D721Med (cell line): Measurements from ENCODE around the gene MS4A8.

Source experiments
- DNase-seq: peaks from one replicate; pipeline ENCODE4 v3.0.0; 2011; ENCODE audit warnings: low spot score; ENCODE audit not compliant: insufficient read length
- FAIRE-seq: peaks from 2 replicates; lab custom pipeline; 2011; peaks lifted over from hg19 to GRCh38; lab: Jason Lieb, UNC
- CTCF ChIP-seq: IDR thresholded peaks from 2 replicates; pipeline ENCODE4 v1.5.1; 2012; ENCODE audit warnings: mild to moderate bottlenecking, control low read depth; ENCODE audit not compliant: insufficient read depth; ENCODE audit errors: missing control alignments

The MS4A8 gene

DNA sequence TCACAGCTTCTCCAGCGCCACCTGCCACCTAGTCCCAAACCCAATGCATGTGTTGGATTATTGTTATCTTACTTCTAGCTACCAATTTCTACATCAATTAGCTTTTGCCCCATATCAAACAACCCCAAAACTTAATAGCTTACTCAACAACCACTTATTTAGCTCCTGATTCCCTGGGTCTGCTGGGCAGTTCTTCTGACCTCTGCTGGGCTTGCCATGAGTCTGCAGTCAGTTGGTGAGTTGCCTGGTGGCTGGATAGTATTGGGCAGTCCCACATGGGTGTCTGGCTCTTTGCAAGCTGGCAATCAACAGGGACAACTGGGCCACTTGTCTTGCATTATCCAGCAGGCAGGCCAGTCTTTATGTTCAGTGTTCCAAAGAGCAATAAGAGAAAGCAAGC lies 43.6 kb downstream of the MS4A8 start:
- TF ChIP-seq CTCF, result no peak
- no peak for DNase-seq
- FAIRE-seq, result no peak

DNA sequence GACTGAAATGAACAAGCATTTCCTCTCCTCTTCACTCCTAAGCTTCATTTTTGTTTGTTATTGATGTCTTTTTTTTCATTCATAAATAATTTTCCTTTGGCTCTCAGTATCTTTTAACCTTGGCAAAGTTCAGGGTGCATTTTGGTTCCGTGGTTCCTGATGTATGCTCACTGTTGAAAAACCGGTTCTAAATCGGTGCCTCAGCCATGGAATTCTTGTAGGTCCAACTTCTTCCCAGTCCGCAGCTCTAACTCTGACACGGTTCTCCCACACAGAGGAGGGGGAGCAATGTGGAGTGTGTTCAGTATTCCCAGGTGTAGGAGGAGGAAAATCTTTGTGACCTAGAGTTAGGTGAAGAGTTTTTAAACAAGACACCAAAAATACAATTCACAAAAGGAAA lies 44.7 kb downstream of the MS4A8 start:
- DNase-seq (no peak), FAIRE-seq (no peak)
- TF ChIP-seq CTCF, result no peak

GRCh38 chr11:60747359-60747873 lies 48.0 kb downstream of the MS4A8 start:
- TF ChIP-seq CTCF, result no peak
- FAIRE-seq, result no peak
- DNase-seq, result no peak

DNA sequence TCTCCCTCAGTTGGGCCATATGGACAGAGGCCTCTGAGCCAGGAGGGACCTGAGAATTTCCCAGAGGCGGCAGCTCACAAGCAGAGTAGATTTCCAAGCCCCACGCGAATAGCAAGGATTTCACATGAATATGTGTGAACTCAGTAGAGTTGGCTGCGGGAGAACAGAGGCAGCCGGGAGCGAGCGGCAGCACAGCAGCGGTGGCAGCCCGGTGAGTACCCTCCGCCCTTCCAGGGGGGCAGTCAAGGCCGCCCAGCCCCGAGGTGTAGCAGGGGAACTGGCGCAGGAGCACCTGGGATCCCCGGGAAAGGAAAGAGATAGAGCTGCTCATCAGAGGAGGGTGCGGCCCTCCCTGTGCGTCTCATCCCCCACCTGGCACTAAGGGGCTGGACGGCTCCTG lies 48.8 kb downstream of the MS4A8 start:
- FAIRE-seq (no peak), DNase-seq (no peak)
- no peak for TF ChIP-seq CTCF

- no peak for TF ChIP-seq CTCF
- DNase-seq (no peak), FAIRE-seq (no peak)
Observed at GRCh38 chr11:60748821-60749220, 49.4 kb downstream of the MS4A8 start.

- no peak for DNase-seq
Observed at GRCh38 chr11:60750911-60751310, 51.5 kb downstream of the MS4A8 start.

DNA sequence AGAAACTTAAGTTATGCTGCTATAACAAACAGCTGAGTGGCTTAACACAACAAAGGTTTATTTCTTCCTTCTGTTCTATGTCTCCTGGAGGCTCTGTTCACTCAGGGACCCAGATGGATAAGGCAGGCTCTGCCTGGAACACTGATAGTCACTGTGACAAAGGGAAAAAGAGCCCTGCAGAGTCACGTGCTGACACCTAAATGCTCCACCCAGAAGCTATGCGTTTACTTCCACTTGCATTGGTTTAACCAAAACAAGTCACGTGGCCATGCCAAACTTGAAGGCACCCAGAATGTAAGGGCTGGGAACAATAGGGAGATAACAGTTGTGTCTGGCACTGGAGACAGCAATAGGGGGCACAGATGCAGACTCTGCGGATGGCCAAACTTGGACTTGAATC lies 53.9 kb downstream of the MS4A8 start:
- no peak for FAIRE-seq

More at GRCh38 chr11:60750911-60751310, 51.5 kb downstream of the MS4A8 start:
- TF ChIP-seq CTCF, result no peak
- no peak for FAIRE-seq

More for the DNA sequence above, 53.9 kb downstream of the MS4A8 start:
- TF ChIP-seq CTCF, result no peak
- no peak for DNase-seq
